SK-N-SH treated with all-trans-retinoic acid at 6 μM for 48 hours (cell line): ENCODE data around the gene MMAB.

ENCODE experiments used
- ARNTL ChIP-seq: fragments of 450-650 bp; formaldehyde crosslinking; IDR thresholded peaks from 2 replicates; pipeline ENCODE4 v1.5.0; 2020; ENCODE audit warnings: low read depth, mild to moderate bottlenecking, moderate library complexity, borderline replicate concordance
- BACH2 ChIP-seq: fragments of 250-450 bp; sonication (Bioruptor Pico); IDR thresholded peaks from 2 replicates; pipeline ENCODE4 v1.9.0; 2021; ENCODE audit warnings: mild to moderate bottlenecking, borderline replicate concordance
- PATZ1 ChIP-seq: fragments of 250-450 bp; sonication (Bioruptor Pico); IDR thresholded peaks from 2 replicates; pipeline ENCODE4 v1.8.0; 2020; ENCODE audit warnings: mild to moderate bottlenecking, moderate library complexity, borderline replicate concordance
- POU6F1 ChIP-seq: fragments of 250-450 bp; sonication (Bioruptor Pico); IDR thresholded peaks from 2 replicates; pipeline ENCODE4 v1.8.0; 2021; ENCODE audit warnings: low read depth, mild to moderate bottlenecking, moderate library complexity, borderline replicate concordance
- RARB ChIP-seq: fragments of 250-450 bp; sonication (Bioruptor Pico); IDR thresholded peaks from 2 replicates; pipeline ENCODE4 v1.8.0; 2021; ENCODE audit warnings: mild to moderate bottlenecking, moderate library complexity
- SNAI2 ChIP-seq: fragments of 250-450 bp; sonication (Bioruptor Pico); IDR thresholded peaks from 2 replicates; pipeline ENCODE4 v1.5.0; 2020; ENCODE audit warnings: mild to moderate bottlenecking, moderate library complexity
- TOX ChIP-seq: fragments of 250-450 bp; sonication (Bioruptor Pico); IDR thresholded peaks from 2 replicates; pipeline ENCODE4 v1.8.0; 2021; ENCODE audit warnings: mild to moderate bottlenecking, moderate library complexity, borderline replicate concordance
- TSHZ2 ChIP-seq: fragments of 250-450 bp; sonication (Bioruptor Pico); IDR thresholded peaks from 2 replicates; pipeline ENCODE4 v1.5.0; 2020; ENCODE audit warnings: mild to moderate bottlenecking, moderate library complexity
- ZFP30 ChIP-seq: fragments of 450-650 bp; formaldehyde crosslinking; IDR thresholded peaks from 2 replicates; pipeline ENCODE4 v1.5.0; 2022; ENCODE audit warnings: mild to moderate bottlenecking, moderate library complexity
- ZNF8 ChIP-seq: fragments of 450-650 bp; formaldehyde crosslinking; IDR thresholded peaks from 2 replicates; pipeline ENCODE4 v1.5.0; 2020; ENCODE audit warnings: mild to moderate bottlenecking, moderate library complexity

- TF ChIP-seq RARB (CRISPR knock-in tag): no peak
- TF ChIP-seq ARNTL: no peak
- TF ChIP-seq BACH2 (CRISPR knock-in tag): no peak
- TF ChIP-seq ZNF8 (CRISPR knock-in tag): no peak
- no peak for TF ChIP-seq PATZ1 (CRISPR knock-in tag)
- TF ChIP-seq TSHZ2 (CRISPR knock-in tag): no peak
- TF ChIP-seq ZFP30 (CRISPR knock-in tag): no peak
- no peak for TF ChIP-seq TOX (CRISPR knock-in tag)
- no peak for TF ChIP-seq POU6F1 (CRISPR knock-in tag)
- no peak for TF ChIP-seq SNAI2 (CRISPR knock-in tag)
These were observed 8.0 kb upstream of the MMAB start for GRCh38 chr12:109581334-109581691.
